Measurements from ENCODE around the gene BTBD6.

DNA sequence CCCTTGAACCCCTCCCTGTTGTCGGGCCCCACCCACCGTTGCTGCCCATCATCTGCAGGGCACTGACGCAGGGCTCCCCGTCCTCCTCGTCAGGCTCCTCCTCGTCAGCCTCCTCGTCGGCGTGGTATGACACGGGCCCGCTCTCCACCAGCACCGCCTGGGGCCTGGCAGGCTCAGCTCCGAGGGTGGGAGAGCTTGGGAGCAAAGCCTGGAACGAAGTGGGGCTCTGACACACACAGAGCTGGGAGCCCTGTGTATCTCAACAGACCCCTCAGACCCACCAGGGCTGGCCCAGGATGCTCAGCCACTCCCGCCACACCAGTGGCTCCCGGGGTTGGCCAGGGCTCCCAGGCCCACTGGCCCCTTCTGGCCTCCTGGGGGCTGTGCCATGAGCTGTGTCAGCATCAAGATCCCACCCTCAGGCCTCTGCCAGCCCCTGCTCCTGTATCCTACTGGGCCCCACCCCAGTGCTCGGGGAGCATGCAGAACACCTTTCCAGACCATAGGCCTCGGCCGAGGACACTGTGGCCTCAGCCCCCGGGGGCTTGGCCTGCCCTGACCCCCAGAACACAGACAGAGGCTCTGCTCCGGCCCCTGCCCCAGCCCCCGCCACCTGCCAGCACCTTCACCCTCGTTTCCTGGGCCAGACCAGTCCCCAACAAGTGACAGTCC lies 37.1 kb upstream of the BTBD6 start:
- TF ChIP-seq, protein P1, sequence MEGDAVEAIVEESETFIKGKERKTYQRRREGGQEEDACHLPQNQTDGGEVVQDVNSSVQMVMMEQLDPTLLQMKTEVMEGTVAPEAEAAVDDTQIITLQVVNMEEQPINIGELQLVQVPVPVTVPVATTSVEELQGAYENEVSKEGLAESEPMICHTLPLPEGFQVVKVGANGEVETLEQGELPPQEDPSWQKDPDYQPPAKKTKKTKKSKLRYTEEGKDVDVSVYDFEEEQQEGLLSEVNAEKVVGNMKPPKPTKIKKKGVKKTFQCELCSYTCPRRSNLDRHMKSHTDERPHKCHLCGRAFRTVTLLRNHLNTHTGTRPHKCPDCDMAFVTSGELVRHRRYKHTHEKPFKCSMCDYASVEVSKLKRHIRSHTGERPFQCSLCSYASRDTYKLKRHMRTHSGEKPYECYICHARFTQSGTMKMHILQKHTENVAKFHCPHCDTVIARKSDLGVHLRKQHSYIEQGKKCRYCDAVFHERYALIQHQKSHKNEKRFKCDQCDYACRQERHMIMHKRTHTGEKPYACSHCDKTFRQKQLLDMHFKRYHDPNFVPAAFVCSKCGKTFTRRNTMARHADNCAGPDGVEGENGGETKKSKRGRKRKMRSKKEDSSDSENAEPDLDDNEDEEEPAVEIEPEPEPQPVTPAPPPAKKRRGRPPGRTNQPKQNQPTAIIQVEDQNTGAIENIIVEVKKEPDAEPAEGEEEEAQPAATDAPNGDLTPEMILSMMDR (IDR thresholded peaks at IDR 0.05): no peak
- TF ChIP-seq ZFX (IDR thresholded peaks at IDR 0.05; ENCODE audit: borderline replicate concordance): no peak
